Inflammatory macrophage treated with lipopolysaccharide for 4 hours (primary cell): ENCODE measurements around the gene MAST2.

Source experiments
- DNase-seq: peaks from one replicate; pipeline ENCODE4 v3.0.0-alpha.2; 2020

Gene MAST2

DNA sequence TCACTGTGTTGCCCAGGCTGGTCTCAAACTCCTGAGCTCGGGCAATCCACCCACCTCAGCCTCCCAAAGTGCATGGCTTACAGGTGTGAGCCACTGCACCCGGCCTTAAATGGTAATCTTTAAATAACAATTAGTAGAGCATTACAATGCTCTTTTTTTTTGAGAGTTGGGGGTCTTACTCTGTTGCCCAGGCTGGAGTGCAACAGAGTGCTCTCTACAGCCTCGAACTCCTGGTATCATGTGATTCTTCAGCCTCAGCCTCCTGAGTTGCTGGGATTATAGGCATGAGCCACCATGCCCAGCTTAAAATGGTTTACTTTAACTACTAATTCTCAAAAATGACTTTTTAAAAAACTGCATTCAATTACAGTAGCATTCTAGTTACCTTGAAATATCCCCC lies 276.8 kb downstream of the MAST2 start:
- no peak for DNase-seq

- no peak for DNase-seq
Measured at GRCh38 chr1:46081206-46081605, 277.8 kb downstream of the MAST2 start.

- DNase-seq: no peak
Measured at GRCh38 chr1:46081619-46082018, 278.2 kb downstream of the MAST2 start.

- DNase-seq: no peak
Measured at GRCh38 chr1:46083579-46083978, 280.2 kb downstream of the MAST2 start.

GRCh38 chr1:46084553-46085451 lies 281.4 kb downstream of the MAST2 start:
- no peak for DNase-seq
